SKM-1 treated with dmso at 0.1 percent for 144 hours (cell line): ENCODE data around the gene CD3G.

ENCODE experiments used
- DNase-seq: peaks from one replicate; lab custom pipeline; 2025; ENCODE audit not compliant: unreplicated experiment; lab: John Stamatoyannopoulos, UW

The CD3G gene

GRCh38 chr11:118322721-118323120 is 21.4 kb upstream of the CD3G start:
- DNase-seq: no peak

- DNase-seq: no peak
Measured at GRCh38 chr11:118325283-118325682, 18.9 kb upstream of the CD3G start.

GRCh38 chr11:118328745-118329144 is 15.4 kb upstream of the CD3G start:
- DNase-seq: no peak

- no peak for DNase-seq
Measured at GRCh38 chr11:118334745-118335144, 9.4 kb upstream of the CD3G start.

DNA sequence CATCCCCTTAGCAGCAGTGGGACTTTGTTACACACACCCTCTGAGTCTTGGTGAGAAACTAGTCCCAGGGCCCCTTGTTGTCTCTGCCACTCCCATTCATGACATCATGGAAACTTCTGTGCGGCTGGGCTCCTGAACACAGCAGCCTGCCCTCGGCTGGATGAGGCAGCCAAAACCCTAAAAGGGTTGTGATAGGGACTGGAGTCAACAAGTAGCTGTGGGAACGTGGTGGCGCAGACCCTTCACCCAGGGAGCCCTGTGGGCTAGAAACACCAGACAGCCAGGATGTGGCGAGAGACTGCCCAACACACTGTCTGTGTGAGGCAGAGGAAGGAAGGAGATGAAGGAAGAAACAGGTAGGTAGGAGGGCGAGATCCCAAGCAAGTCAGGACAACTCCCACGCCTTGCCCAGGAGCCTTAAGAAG is 5.5 kb upstream of the CD3G start:
- DNase-seq: no peak

DNA sequence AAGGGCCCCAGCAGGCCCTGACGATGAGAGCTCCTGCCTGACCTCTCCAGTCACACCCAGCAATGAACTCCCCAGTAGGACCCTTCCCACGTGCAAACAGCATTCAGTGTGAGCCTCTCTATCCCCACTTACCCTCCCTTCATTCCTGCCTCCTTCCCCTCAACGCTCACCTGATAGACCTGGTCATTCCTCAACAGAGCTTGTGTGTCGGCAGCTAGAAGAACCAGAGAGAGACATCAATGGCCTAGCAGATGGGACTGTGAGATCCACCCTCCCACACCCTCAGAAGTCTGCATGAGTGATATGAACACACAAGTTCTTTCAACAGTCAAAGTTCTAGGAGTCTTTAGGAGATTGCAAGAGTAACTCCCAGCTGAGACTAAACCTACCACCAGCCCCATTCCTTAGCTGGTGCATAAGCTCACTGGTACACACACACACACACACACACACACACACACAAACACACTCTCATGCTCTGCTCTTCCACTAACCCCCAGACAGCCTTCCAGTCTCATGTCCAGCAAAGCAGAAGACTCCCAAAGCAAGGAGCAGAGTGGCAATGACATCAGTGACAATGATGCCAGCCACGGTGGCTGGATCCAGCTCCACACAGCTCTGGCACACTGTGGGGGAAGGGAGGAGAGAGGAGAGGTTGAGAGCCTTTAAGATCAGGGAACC is 4.7 kb upstream of the CD3G start:
- DNase-seq: no peak

DNA sequence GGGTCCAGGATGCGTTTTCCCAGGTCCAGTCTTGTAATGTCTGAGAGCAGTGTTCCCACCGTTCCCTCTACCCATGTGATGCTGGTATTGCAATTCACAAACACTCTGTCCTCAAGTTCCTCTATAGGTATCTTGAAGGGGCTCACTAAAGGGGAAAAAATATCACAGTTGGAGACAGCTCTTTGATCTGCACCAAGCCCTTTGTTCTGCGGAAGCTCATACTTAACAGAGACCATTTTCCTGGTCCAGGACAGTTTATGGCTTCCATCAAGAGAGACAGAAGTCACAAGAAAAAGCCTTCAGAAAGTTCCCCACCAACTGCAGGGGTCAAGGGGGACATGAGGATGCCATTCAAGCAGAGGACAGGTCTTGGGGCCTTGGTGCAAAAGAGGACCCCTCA is 3.7 kb upstream of the CD3G start:
- DNase-seq: no peak

DNA sequence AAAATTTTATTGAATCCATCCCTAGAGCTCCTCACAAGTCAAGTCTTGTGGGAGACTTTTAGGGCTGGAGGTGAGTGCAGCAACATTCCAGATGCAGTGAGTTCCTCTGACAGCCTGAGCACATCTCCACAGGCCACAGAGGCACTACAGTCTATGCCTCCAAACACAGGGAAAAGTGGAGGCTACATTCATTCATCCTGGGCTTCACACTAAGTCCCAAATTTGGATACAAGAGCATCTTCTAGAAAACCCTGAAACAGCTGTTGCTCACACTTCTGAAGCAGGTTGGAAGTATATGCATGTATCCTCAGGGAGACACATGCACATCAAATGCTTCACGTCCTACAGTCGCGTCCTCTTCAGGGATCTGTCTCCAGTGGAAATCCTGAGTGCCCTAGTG is 2.9 kb upstream of the CD3G start:
- no peak for DNase-seq

DNA sequence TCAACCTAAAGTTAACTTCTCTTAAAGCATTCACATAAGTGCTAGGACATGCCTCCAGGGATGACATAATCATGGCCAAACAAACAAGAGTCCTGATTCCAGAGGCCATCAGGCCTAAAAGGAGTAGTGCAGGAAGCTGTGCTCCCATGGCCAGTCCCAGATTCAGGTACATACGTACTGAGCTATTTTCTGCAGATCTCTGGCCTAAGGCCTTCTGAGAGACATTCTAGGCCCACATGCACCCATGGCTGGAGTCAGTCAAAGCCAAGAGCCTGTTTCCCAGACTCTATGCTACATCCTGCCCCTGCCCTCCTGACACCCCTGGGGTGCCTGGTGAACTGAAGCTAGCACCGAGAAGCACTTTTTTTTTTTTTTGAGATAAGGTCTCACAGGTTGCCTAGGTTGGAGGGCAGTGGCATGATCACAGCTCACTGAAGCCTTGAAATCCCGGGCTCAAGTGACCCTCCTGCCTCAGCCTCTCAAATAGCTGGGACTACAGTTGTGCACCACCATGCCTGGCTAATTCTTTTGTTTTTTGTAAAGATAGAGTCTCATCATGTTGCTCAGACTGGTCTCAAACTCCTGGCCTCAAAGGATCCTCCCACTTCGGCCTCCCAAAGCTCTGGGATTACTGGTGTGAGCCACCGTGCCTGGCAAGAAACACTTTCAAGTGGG is 2.2 kb upstream of the CD3G start:
- DNase-seq: no peak

- DNase-seq: no peak
Measured at GRCh38 chr11:118342503-118343161, 1.5 kb upstream of the CD3G start, which contains the start of gene CD3D. Gene CD3D, minus strand, starts transcription at chr11:118342705. Its CDS starts 98 bp downstream, at chr11:118342607.

- no peak for DNase-seq
Measured at GRCh38 chr11:118343248-118343647, 896 bp upstream of the CD3G start.

DNA sequence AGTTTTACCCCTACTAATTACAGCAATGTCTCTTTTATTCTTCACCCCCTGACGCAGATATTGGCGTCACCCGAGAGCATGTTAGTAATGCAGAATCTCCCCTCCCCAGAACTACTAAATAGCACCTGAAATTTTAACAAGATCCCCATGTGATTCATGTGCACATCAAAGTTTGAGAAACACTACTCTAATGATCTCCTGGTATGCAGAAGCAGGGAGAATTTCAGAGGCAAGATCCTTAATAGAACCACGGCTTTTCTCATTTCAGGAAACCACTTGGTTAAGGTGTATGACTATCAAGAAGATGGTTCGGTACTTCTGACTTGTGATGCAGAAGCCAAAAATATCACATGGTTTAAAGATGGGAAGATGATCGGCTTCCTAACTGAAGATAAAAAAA is 5.3 kb downstream of the CD3G start:
- DNase-seq: no peak

DNA sequence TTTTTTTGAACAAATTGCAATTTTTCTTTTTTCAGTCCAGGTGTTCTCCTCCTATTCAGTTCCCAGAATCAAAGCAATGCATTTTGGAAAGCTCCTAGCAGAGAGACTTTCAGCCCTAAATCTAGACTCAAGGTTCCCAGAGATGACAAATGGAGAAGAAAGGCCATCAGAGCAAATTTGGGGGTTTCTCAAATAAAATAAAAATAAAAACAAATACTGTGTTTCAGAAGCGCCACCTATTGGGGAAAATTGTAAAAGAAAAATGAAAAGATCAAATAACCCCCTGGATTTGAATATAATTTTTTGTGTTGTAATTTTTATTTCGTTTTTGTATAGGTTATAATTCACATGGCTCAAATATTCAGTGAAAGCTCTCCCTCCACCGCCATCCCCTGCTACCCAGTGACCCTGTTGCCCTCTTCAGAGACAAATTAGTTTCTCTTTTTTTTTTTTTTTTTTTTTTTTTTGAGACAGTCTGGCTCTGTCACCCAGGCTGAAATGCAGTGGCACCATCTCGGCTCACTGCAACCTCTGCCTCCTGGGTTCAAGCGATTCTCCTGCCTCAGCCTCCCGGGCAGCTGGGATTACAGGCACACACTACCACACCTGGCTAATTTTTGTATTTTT is 9.1 kb downstream of the CD3G start:
- peak; percentile 5 for DNase-seq

GRCh38 chr11:118358071-118358470 is 13.9 kb downstream of the CD3G start:
- no peak for DNase-seq

GRCh38 chr11:118359295-118359958 is 15.3 kb downstream of the CD3G start, which contains the start of gene UBE4A:
Gene UBE4A, plus strand, starts transcription at chr11:118359600. Its CDS starts 5,481 bp downstream, at chr11:118365081.
- peak; percentile 93 for DNase-seq

DNA sequence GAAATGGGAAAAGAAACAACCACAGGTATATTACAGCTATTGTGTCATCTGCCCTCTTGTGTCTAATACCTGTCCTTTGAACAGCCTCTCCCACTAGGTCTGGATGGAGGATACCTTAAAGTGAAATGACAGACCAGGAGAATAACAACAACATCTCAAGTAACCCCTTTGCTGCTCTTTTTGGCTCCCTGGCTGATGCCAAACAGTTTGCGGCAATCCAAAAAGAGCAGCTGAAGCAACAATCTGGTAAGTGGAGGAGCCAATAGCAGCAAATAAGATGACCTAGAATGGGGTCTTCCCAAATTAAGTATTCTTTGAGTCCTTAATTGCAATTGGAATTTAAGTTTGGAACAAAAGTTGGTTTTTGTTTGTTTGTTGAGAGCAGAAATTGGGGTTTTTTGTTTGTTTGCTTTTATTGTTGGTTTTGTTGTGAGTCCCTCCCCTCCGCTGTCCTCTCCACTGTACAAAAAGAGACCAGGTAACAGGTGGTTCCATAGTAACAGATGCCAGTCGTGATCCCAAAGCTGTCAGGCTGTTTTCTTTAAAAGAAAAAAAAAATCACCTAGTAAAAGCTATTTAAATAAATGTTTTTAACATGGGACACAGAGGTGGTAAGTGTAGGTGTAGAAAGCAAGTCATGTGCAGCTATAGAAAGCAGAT is 20.9 kb downstream of the CD3G start:
- no peak for DNase-seq

DNA sequence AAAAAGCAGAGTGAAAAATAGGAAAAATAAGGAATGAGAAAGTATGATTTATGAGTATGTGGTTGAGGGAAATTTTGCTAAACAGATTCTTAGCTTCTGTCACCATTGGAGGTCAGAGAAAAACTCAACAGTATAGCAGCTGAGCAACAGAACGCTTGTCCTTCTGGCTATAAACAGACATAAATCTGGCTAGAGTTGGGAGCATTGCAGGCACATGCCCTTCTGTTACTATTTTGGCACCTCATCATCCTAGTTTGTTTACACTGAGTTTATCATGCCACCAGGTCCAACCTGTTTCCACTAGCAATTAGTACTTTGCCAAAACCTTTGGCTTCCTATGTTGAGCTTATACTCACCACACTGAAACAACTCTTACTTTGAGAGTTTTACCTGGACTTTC is 22.1 kb downstream of the CD3G start:
- DNase-seq: no peak

- DNase-seq: no peak
Measured at GRCh38 chr11:118370774-118371173, 26.6 kb downstream of the CD3G start.

- no peak for DNase-seq
Measured at GRCh38 chr11:118373263-118373662, 29.1 kb downstream of the CD3G start.

DNA sequence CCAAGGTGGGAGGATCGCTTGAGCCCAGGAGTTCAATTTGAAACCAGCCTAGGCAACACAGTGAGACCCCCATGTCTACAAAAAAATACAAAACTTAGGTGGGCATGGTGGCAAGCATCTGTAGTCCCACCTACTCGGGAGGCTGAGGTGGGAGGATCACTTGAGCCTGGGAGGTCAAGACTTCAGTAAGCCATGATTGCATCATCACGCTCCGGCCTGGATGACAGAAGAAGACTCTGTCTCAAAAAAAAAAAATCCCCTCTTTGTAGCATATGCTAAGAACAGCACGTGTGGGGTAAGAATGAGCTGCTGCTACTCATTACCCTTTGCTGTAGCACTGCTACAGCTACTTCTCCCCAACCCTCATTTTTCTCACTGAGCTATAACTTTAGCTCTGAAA is 29.7 kb downstream of the CD3G start:
- DNase-seq: no peak

DNA sequence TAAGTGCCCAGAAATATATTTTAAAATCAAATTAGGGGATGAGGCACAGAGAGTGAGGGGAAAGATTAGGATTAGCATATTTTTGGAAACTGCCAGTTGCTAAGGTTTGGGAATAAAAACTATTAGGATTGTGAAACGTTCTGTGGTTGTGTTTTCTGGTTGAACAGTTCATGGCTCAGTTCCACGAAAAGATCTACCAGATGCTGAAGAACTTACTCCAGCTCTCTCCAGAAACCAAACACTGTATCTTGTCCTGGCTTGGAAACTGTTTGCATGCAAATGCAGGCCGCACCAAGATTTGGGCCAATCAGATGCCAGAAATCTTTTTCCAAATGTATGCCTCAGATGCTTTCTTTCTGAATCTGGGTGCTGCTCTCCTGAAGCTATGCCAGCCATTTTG is 30.6 kb downstream of the CD3G start:
- DNase-seq: no peak
